ENCODE data around the gene TIPARP.

- no peak for TF ChIP-seq CTCF (IDR thresholded peaks at IDR 0.05)
- TF ChIP-seq POLR2AphosphoS5 (IDR thresholded peaks at IDR 0.05) = peak in 1 of 4 donors; percentile 4
- TF ChIP-seq POLR2A (IDR thresholded peaks at IDR 0.05) = no peak
- no peak for TF ChIP-seq EP300 (IDR thresholded peaks at IDR 0.05)
These were observed 10.8 kb downstream of the TIPARP start for GRCh38 chr3:156685198-156685597.

Data from sigmoid colon (tissue), 4 donors.